GM10248 (cell line): ENCODE data around the gene MTOR.

Experiments used
- CTCF ChIA-PET: fragments of 300-600 bp; sonication (Branson Sonifier 250); formaldehyde crosslinking; extraction: SDS; loops from one replicate; lab custom pipeline; 2021; ENCODE audit warnings: antibody characterized with exemption; lab: Yijun Ruan, JAX
- POLR2A ChIA-PET: fragments of 350-650 bp; sonication (Branson Sonifier 250); formaldehyde crosslinking; extraction: SDS; loops from one replicate; lab custom pipeline; 2020; ENCODE audit warnings: antibody characterized with exemption; lab: Yijun Ruan, JAX
- DNase-seq: peaks from one replicate; pipeline ENCODE4 v3.0.0; 2012; ENCODE audit errors: extremely low spot score
- CTCF ChIP-seq: IDR thresholded peaks from 2 replicates; pipeline ENCODE4 v1.5.1; 2012; ENCODE audit warnings: mild to moderate bottlenecking, low read depth; ENCODE audit errors: extremely low read depth, missing control alignments, control extremely low read depth

MTOR gene

GRCh38 chr1:11080931-11081330 lies 181.4 kb downstream of the MTOR start:
- ChIA-PET CTCF (interaction anchor here (1.0 to 2.0 kb wide), 6 partner anchors 10 to 562 kb away, joined by 3 to 9 read pairs (median 4); partner anchors contain the start of gene SRM), POLR2A (no interaction called here)
- no peak for DNase-seq
- TF ChIP-seq CTCF = no peak

DNA sequence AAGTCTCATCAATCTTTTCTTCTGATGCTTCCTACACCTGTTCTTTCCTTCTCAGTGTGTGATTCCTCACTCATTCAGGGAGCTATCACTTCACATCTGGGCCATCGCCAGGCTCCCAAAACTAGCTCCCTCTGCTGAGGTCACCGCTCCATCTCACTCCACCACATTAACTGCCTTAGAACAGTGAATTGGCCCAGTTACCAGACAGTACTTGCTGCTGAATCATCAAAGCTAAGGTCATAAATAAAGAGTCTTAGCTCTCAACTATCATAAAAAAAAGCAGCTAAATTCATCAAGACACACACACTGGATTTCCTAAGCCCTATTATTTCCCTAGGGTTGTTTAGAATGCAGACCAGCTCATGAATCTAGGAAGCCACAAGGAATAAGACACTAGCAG lies 183.7 kb downstream of the MTOR start:
- CTCF ChIA-PET = interaction anchor here (1.2 to 4.4 kb wide), 5 partner anchors 9 to 40 kb away, joined by 4 to 28 read pairs (median 4); partner anchors contain the start of gene SRM
- no peak for TF ChIP-seq CTCF
- DNase-seq = no peak
- POLR2A ChIA-PET = interaction anchor here (0.5 kb wide), 1 partner anchor 160 kb away, joined by 3 read pairs; no protein-coding TSS in a partner anchor

DNA sequence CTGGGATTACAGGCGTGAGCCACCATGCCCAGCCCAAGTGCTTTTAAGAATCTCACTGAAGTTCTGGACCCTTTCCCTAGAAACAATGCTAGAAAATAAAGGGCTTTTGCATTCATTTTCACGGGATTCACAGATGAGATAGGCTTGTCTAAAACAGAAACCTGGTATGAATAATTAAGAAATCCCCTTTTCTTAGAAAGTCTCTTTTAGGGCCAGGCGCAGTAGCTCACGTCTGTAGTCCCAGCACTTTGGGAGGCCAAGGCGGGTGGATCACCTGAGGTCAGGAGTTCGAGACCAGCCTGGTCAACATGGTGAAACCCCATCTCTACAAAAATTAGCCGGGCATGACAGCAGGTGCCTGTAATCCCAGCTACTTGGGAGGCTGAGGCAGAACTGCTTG lies 189.0 kb downstream of the MTOR start:
- ChIA-PET POLR2A (interaction anchor here (0.6 to 1.0 kb wide), 2 partner anchors 36 to 159 kb away, joined by 3 to 4 read pairs; no protein-coding TSS in a partner anchor), CTCF (interaction anchor here (1.1 to 6.7 kb wide), 7 partner anchors 11 to 591 kb away, joined by 3 to 52 read pairs (median 4); partner anchors contain the start of genes FBXO6 and SRM)

GRCh38 chr1:11072216-11072917 lies 190.0 kb downstream of the MTOR start:
- ChIA-PET CTCF (interaction anchor here (1.1 to 6.7 kb wide), 7 partner anchors 10 to 592 kb away, joined by 3 to 52 read pairs (median 4); partner anchors contain the start of genes FBXO6 and SRM), POLR2A (interaction anchor here (0.6 to 1.0 kb wide), 4 partner anchors 13 to 160 kb away, joined by 3 to 4 read pairs (median 4); partner anchors contain the start of gene SRM)
- peak; percentile 43 for TF ChIP-seq CTCF
- peak; percentile 64 for DNase-seq

More for the DNA sequence above, 189.0 kb downstream of the MTOR start:
- DNase-seq = peak; percentile 58

DNA sequence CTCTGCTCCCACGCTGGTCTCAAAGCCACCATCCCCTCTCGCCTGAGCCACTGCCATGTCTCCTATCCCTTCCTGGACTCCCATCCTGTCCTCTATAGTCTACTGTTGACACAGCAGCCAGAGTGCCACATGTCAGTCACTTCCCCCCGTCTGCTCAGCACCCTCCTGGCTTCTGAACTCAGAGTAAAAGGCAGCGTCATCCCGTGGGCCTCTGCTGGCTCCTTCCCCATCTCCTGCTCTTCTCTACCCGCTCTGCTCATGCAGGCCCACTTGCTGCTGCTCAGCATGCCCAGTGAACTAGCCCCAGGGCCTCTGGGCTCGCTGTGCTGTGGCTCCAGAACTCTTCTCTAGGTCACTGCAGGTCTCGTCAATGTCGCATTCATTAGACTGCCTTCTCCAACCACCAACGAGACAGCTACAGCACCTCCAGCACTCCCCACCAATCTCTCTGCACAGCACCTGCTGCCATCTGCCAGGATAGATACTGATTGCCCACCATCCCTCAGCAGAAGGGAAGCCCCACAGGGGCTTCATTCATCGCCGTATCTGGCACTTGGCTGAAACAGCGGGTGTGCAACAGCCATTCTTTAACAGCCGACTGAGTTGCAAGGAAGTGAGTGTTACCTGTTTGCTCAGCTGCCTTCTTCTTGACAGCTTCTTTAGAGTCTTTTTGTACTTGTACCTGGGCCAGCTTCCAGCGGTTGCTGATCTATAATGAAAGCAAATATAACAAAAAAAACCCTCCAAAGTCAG lies 190.7 kb downstream of the MTOR start:
- CTCF ChIA-PET = interaction anchor here (1.5 to 6.7 kb wide), 3 partner anchors 10 to 34 kb away, joined by 3 to 52 read pairs (median 39); partner anchors contain the start of gene SRM
- POLR2A ChIA-PET = interaction anchor here (0.7 kb wide), 1 partner anchor 10 kb away, joined by 3 read pairs; no protein-coding TSS in a partner anchor
- no peak for TF ChIP-seq CTCF
- no peak for DNase-seq

GRCh38 chr1:11070876-11071275 lies 191.5 kb downstream of the MTOR start:
- no peak for DNase-seq
- no peak for TF ChIP-seq CTCF
- CTCF ChIA-PET = interaction anchor here (0.8 to 6.7 kb wide), 6 partner anchors 9 to 33 kb away, joined by 3 to 52 read pairs (median 3); partner anchors contain the start of gene SRM
- POLR2A ChIA-PET = interaction anchor here (0.7 kb wide), 1 partner anchor 9 kb away, joined by 3 read pairs; no protein-coding TSS in a partner anchor
